Measurements from ENCODE around the gene FAM78B. TPM values are rescaled to one million over a fixed set of nuclear protein-coding genes. Genes with fewer than 3 reads are reported as not detected.

FAM78B gene
- total and polyA plus RNA-seq, 4 donors: 0.30 to 1.4 (median 0.46) TPM

GRCh38 chr1:166080967-166081870 lies 85.6 kb downstream of the FAM78B start:
- no peak overlapping the region for H3K4me3 ChIP-seq
- ATAC-seq (ENCODE audit: insufficient read depth, low FRiP score) (no peak), DNase-seq (peak in 2 of 3 donors; percentile 2 to 14)
- no peak overlapping the region for H3K9ac ChIP-seq (ENCODE audit: insufficient read depth in 1 of 2, low read length in 2 of 2)
- H3K36me3 ChIP-seq (ENCODE audit: control insufficient read depth in 4 of 4, insufficient read depth in 4 of 4, low read length in 4 of 4): no peaks in the 10 kb centered on the region
- TF ChIP-seq CTCF (IDR thresholded peaks at IDR 0.05; ENCODE audit: control extremely low read depth, extremely low read depth): no peak
- WGBS, 2 donors: 60 to 63% methylated on average over 14 of the region's 14 CpGs
- peaks cover 0 to 3% (median 0%) of the 10 kb centered on the region in 4 donors for H3K9me3 ChIP-seq (ENCODE audit: control insufficient read depth in 4 of 4, insufficient read depth in 3 of 4, low read length in 3 of 4)
- peaks cover 0 to 9% (median 0%) of the 10 kb centered on the region in 5 donors for H3K4me1 ChIP-seq (ENCODE audit: control insufficient read depth in 5 of 5, insufficient read depth in 5 of 5, low read length in 5 of 5)
- H3K27me3 ChIP-seq (ENCODE audit: control insufficient read depth in 3 of 3, insufficient read depth in 3 of 3, low read length in 2 of 3): no peaks in the 10 kb centered on the region
- H3K27ac ChIP-seq (ENCODE audit: low read depth in 1 of 2, low read length in 1 of 2): peak overlapping the region in 1 of 2 donors; percentile 30

GRCh38 chr1:166080277-166080966 lies 86.4 kb downstream of the FAM78B start:
- H3K27me3 ChIP-seq (ENCODE audit: control insufficient read depth in 3 of 3, insufficient read depth in 3 of 3, low read length in 2 of 3): no peaks in the 10 kb centered on the region
- TF ChIP-seq CTCF (IDR thresholded peaks at IDR 0.05; ENCODE audit: control extremely low read depth, extremely low read depth): no peak
- no peak overlapping the region for H3K27ac ChIP-seq (ENCODE audit: low read depth in 1 of 2, low read length in 1 of 2)
- 55 to 60% methylated on average over 9 of the region's 9 CpGs for WGBS, 2 donors
- H3K9me3 ChIP-seq (ENCODE audit: control insufficient read depth in 4 of 4, insufficient read depth in 3 of 4, low read length in 3 of 4): peaks cover 0 to 3% (median 0%) of the 10 kb centered on the region in 4 donors
- peaks cover 0 to 8% (median 0%) of the 10 kb centered on the region in 5 donors for H3K4me1 ChIP-seq (ENCODE audit: control insufficient read depth in 5 of 5, insufficient read depth in 5 of 5, low read length in 5 of 5)
- no peaks in the 10 kb centered on the region for H3K36me3 ChIP-seq (ENCODE audit: control insufficient read depth in 4 of 4, insufficient read depth in 4 of 4, low read length in 4 of 4)
- no peak overlapping the region for H3K9ac ChIP-seq (ENCODE audit: insufficient read depth in 1 of 2, low read length in 2 of 2)
- H3K4me3 ChIP-seq: no peak overlapping the region
- no peak for ATAC-seq (ENCODE audit: insufficient read depth, low FRiP score)
- no peak for DNase-seq

GRCh38 chr1:166079276-166079675 lies 87.5 kb downstream of the FAM78B start:
- WGBS, 2 donors: 88 to 93% methylated on average over 2 of the region's 2 CpGs
- peaks cover 0 to 8% (median 0%) of the 10 kb centered on the region in 5 donors for H3K4me1 ChIP-seq (ENCODE audit: control insufficient read depth in 5 of 5, insufficient read depth in 5 of 5, low read length in 5 of 5)
- H3K9ac ChIP-seq (ENCODE audit: insufficient read depth in 1 of 2, low read length in 2 of 2): no peak overlapping the region
- no peak overlapping the region for H3K4me3 ChIP-seq
- H3K27me3 ChIP-seq (ENCODE audit: control insufficient read depth in 3 of 3, insufficient read depth in 3 of 3, low read length in 2 of 3): no peaks in the 10 kb centered on the region
- ATAC-seq (ENCODE audit: insufficient read depth, low FRiP score) (no peak), DNase-seq (no peak)
- no peaks in the 10 kb centered on the region for H3K36me3 ChIP-seq (ENCODE audit: control insufficient read depth in 4 of 4, insufficient read depth in 4 of 4, low read length in 4 of 4)
- H3K27ac ChIP-seq (ENCODE audit: low read depth in 1 of 2, low read length in 1 of 2): no peak overlapping the region
- no peak for TF ChIP-seq CTCF (IDR thresholded peaks at IDR 0.05; ENCODE audit: control extremely low read depth, extremely low read depth)
- H3K9me3 ChIP-seq (ENCODE audit: control insufficient read depth in 4 of 4, insufficient read depth in 3 of 4, low read length in 3 of 4): peaks cover 0 to 3% (median 0%) of the 10 kb centered on the region in 4 donors
